ENCODE measurements around the gene SDC4. TPM values are rescaled to one million over a fixed set of nuclear protein-coding genes. Genes with fewer than 3 reads are reported as not detected.

SDC4 gene
- total RNA-seq, 1 donor from 2014 or later: 67.2 TPM

- Mint-ChIP-seq H3K27me3 (no peaks in the 10 kb centered on the region), H3K27ac (no peak overlapping the region), H3K4me1 (ENCODE audit: unreplicated experiment) (peaks cover 22% of the 10 kb centered on the region), H3K9me3 (no peaks in the 10 kb centered on the region), H3K4me3 (no peak overlapping the region), H3K36me3 (peaks cover 15% of the 10 kb centered on the region)
- DNase-seq (ENCODE audit: extremely low spot score, unreplicated experiment): no peak
- no peak for TF ChIP-seq CTCF (conservative IDR thresholded peaks at IDR 0.05)
These were observed 18.9 kb upstream of the SDC4 start for GRCh38 chr20:45367126-45367525.

- H3K4me3 Mint-ChIP-seq: no peak overlapping the region
- no peak for TF ChIP-seq CTCF (conservative IDR thresholded peaks at IDR 0.05)
- peaks cover 22% of the 10 kb centered on the region for H3K4me1 Mint-ChIP-seq (ENCODE audit: unreplicated experiment)
- peaks cover 13% of the 10 kb centered on the region for H3K36me3 Mint-ChIP-seq
- no peak for DNase-seq (ENCODE audit: extremely low spot score, unreplicated experiment)
- no peak overlapping the region for H3K27ac Mint-ChIP-seq
- no peaks in the 10 kb centered on the region for H3K9me3 Mint-ChIP-seq
- H3K27me3 Mint-ChIP-seq: no peaks in the 10 kb centered on the region
These were observed 18.4 kb upstream of the SDC4 start for GRCh38 chr20:45366631-45367030.

- no peak for TF ChIP-seq CTCF (conservative IDR thresholded peaks at IDR 0.05)
- DNase-seq (ENCODE audit: extremely low spot score, unreplicated experiment): no peak
- Mint-ChIP-seq H3K27me3 (no peaks in the 10 kb centered on the region), H3K4me3 (no peak overlapping the region), H3K4me1 (ENCODE audit: unreplicated experiment) (peaks cover 22% of the 10 kb centered on the region), H3K36me3 (peaks cover 11% of the 10 kb centered on the region), H3K27ac (no peak overlapping the region), H3K9me3 (no peaks in the 10 kb centered on the region)
These were observed 18.0 kb upstream of the SDC4 start for GRCh38 chr20:45366192-45366591.

- H3K27me3 Mint-ChIP-seq: no peaks in the 10 kb centered on the region
- no peak for TF ChIP-seq CTCF (conservative IDR thresholded peaks at IDR 0.05)
- no peaks in the 10 kb centered on the region for H3K9me3 Mint-ChIP-seq
- peak overlapping the region; percentile 68 for H3K4me3 Mint-ChIP-seq
- peaks cover 11% of the 10 kb centered on the region for H3K36me3 Mint-ChIP-seq
- no peak for DNase-seq (ENCODE audit: extremely low spot score, unreplicated experiment)
- H3K4me1 Mint-ChIP-seq (ENCODE audit: unreplicated experiment): peaks cover 22% of the 10 kb centered on the region
- H3K27ac Mint-ChIP-seq: peak overlapping the region; percentile 21
These were observed 17.3 kb upstream of the SDC4 start for GRCh38 chr20:45365444-45365970.

GRCh38 chr20:45363611-45364492 is 15.6 kb upstream of the SDC4 start:
- Mint-ChIP-seq H3K36me3 (peaks cover 11% of the 10 kb centered on the region), H3K27me3 (no peaks in the 10 kb centered on the region), H3K4me3 (peak overlapping the region; percentile 97), H3K4me1 (ENCODE audit: unreplicated experiment) (peaks cover 25% of the 10 kb centered on the region), H3K27ac (peak overlapping the region; percentile 97), H3K9me3 (no peaks in the 10 kb centered on the region)
- no peak for TF ChIP-seq CTCF (conservative IDR thresholded peaks at IDR 0.05)
- no peak for DNase-seq (ENCODE audit: extremely low spot score, unreplicated experiment)
